H9 (cell line): ENCODE measurements around the gene NKAPL. TPM values are rescaled to one million over a fixed set of nuclear protein-coding genes. Genes with fewer than 3 reads are reported as not detected.

Experiments used
- DNase-seq: peaks from one replicate; pipeline ENCODE4 v3.0.0-alpha.2; 2017
- H2AFZ ChIP-seq: one replicate; pipeline ENCODE4 v1.6.1; 2013; ENCODE audit warnings: mild to moderate bottlenecking, low read length, control low read depth, moderate library complexity
- H2AK5ac ChIP-seq: 2 replicates; pipeline ENCODE4 v1.6.1; 2013; ENCODE audit warnings: low read length, control low read depth, mixed read lengths; ENCODE audit not compliant: insufficient read length
- H2BK120ac ChIP-seq: one replicate; pipeline ENCODE4 v1.6.1; 2013; ENCODE audit warnings: low read depth, mild to moderate bottlenecking, low read length, control low read depth, inconsistent platforms; ENCODE audit not compliant: poor library complexity, severe bottlenecking
- H2BK12ac ChIP-seq: 2 replicates; pipeline ENCODE4 v1.6.1; 2013; ENCODE audit warnings: low read length, control low read depth, mixed read lengths, low read depth; ENCODE audit not compliant: insufficient read length
- H2BK15ac ChIP-seq: 2 replicates; pipeline ENCODE4 v1.6.1; 2013; ENCODE audit warnings: low read depth, low read length, control low read depth
- H2BK20ac ChIP-seq: one replicate; pipeline ENCODE4 v1.6.1; 2013; ENCODE audit warnings: low read depth, mild to moderate bottlenecking, low read length, control low read depth, inconsistent platforms; ENCODE audit not compliant: poor library complexity, severe bottlenecking
- H2BK5ac ChIP-seq: 2 replicates; pipeline ENCODE4 v1.6.1; 2013; ENCODE audit warnings: low read length, control low read depth, mixed read lengths; ENCODE audit not compliant: insufficient read length
- H3K14ac ChIP-seq: 2 replicates; pipeline ENCODE4 v1.6.1; 2013; ENCODE audit warnings: low read length, control low read depth; ENCODE audit not compliant: insufficient read depth
- H3K18ac ChIP-seq: 2 replicates; pipeline ENCODE4 v1.6.1; 2013; ENCODE audit warnings: low read depth, mild to moderate bottlenecking, mixed read lengths, low read length, control low read depth; ENCODE audit not compliant: insufficient read length
- H3K23ac ChIP-seq: 2 replicates; pipeline ENCODE4 v1.6.1; 2013; ENCODE audit warnings: low read length, control low read depth, mixed read lengths, low read depth; ENCODE audit not compliant: insufficient read length
- H3K23me2 ChIP-seq: 2 replicates; pipeline ENCODE4 v1.6.1; 2013; ENCODE audit warnings: low read depth, mild to moderate bottlenecking, mixed read lengths, low read length, control low read depth; ENCODE audit not compliant: insufficient read length, poor library complexity, severe bottlenecking
- H3K27ac ChIP-seq: 2 replicates; pipeline ENCODE4 v1.5.1; 2013; ENCODE audit warnings: low read length, control low read depth, mixed read lengths, low read depth; ENCODE audit not compliant: insufficient read length
- H3K27me3 ChIP-seq: 2 replicates; pipeline ENCODE4 v1.6.1; 2013; ENCODE audit warnings: low read length, control low read depth, inconsistent platforms; ENCODE audit not compliant: insufficient read depth
- H3K4ac ChIP-seq: 2 replicates; pipeline ENCODE4 v1.6.1; 2013; ENCODE audit warnings: low read depth, mild to moderate bottlenecking, control low read depth, inconsistent platforms, low read length, moderate library complexity
- H3K4me1 ChIP-seq: 2 replicates; pipeline ENCODE4 v1.6.1; 2013; ENCODE audit warnings: low read length, control low read depth, inconsistent platforms; ENCODE audit not compliant: insufficient read depth
- H3K4me2 ChIP-seq: 2 replicates; pipeline ENCODE4 v1.6.1; 2013; ENCODE audit warnings: low read length, control low read depth, mixed read lengths; ENCODE audit not compliant: insufficient read length, insufficient read depth
- H3K56ac ChIP-seq: 2 replicates; pipeline ENCODE4 v1.6.1; 2013; ENCODE audit warnings: low read depth, mild to moderate bottlenecking, mixed read lengths, low read length, control low read depth; ENCODE audit not compliant: insufficient read length
- H3K79me1 ChIP-seq: 2 replicates; pipeline ENCODE4 v1.6.1; 2013; ENCODE audit warnings: low read depth, mild to moderate bottlenecking, moderate library complexity, low read length, control low read depth, inconsistent platforms; ENCODE audit not compliant: insufficient read depth, poor library complexity, severe bottlenecking
- H3K79me2 ChIP-seq: 2 replicates; pipeline ENCODE4 v1.6.1; 2013; ENCODE audit warnings: low read length, control low read depth, inconsistent platforms; ENCODE audit not compliant: insufficient read depth
- H3K9ac ChIP-seq: 2 replicates; pipeline ENCODE4 v1.6.1; 2013; ENCODE audit warnings: low read length, control low read depth, mixed read lengths; ENCODE audit not compliant: insufficient read length; ENCODE audit errors: extremely low read depth
- H3K9me3 ChIP-seq: one replicate; pipeline ENCODE4 v1.6.1; 2013; ENCODE audit warnings: low read depth, low read length, inconsistent platforms; ENCODE audit not compliant: control insufficient read depth
- H3T11ph ChIP-seq: one replicate; pipeline ENCODE4 v1.6.1; 2013; ENCODE audit warnings: mild to moderate bottlenecking, low read length, control low read depth, inconsistent platforms
- H4K20me1 ChIP-seq: one replicate; pipeline ENCODE4 v1.6.1; 2013; ENCODE audit not compliant: control insufficient read depth, insufficient read length, insufficient read depth
- H4K5ac ChIP-seq: 2 replicates; pipeline ENCODE4 v1.6.1; 2013; ENCODE audit warnings: low read depth, mild to moderate bottlenecking, mixed read lengths, low read length, control low read depth; ENCODE audit not compliant: insufficient read length
- H4K8ac ChIP-seq: replicated peaks from 2 replicates; pipeline ENCODE4 v1.6.1; 2013; ENCODE audit warnings: low read length, control low read depth, mixed read lengths, low read depth; ENCODE audit not compliant: insufficient read length
- H4K91ac ChIP-seq: 2 replicates; pipeline ENCODE4 v1.6.1; 2013; ENCODE audit warnings: low read depth, mild to moderate bottlenecking, moderate library complexity, mixed read lengths, low read length, control low read depth; ENCODE audit not compliant: insufficient read length
- H3K27ac Mint-ChIP-seq, 3 experiments: 2 replicates in 2 of 3; 3 replicates in 1 of 3; pipeline ENCODE4 v1.8.0; 2020 to 2021; ENCODE audit warnings: mixed read lengths in 3 of 3, mild to moderate bottlenecking in 1 of 3, moderate library complexity in 1 of 3
- H3K27me3 Mint-ChIP-seq: 2 replicates; pipeline ENCODE4 v1.8.0; 2021; ENCODE audit warnings: low read depth, mild to moderate bottlenecking, moderate library complexity, mixed read lengths
- H3K36me3 Mint-ChIP-seq, 3 experiments: 2 replicates in 2 of 3; 3 replicates in 1 of 3; pipeline ENCODE4 v1.8.0; 2020 to 2021; ENCODE audit warnings: low read depth in 3 of 3, mixed read lengths in 3 of 3; ENCODE audit not compliant: insufficient read depth in 1 of 3
- H3K4me1 Mint-ChIP-seq, 2 experiments: 2 replicates each; pipeline ENCODE4 v1.8.0; 2020; ENCODE audit warnings: mixed read lengths in 2 of 2
- H3K4me3 Mint-ChIP-seq, 2 experiments: 2 replicates in 1 of 2; 3 replicates in 1 of 2; pipeline ENCODE4 v1.8.0; 2020 to 2021; ENCODE audit warnings: mild to moderate bottlenecking in 2 of 2, mixed read lengths in 2 of 2, moderate library complexity in 1 of 2
- H3K9me3 Mint-ChIP-seq, 2 experiments: 2 replicates in 1 of 2; 3 replicates in 1 of 2; pipeline ENCODE4 v1.8.0; 2020; ENCODE audit warnings: mild to moderate bottlenecking in 2 of 2, mixed read lengths in 2 of 2, moderate library complexity in 1 of 2
- CTCF ChIP-seq: fragments of 200-600 bp; sonication (generic); conservative IDR thresholded peaks from 3 replicates; pipeline ENCODE4 v1.8.0; 2021; ENCODE audit warnings: antibody characterized with exemption, mild to moderate bottlenecking
- WGBS: extraction: QIAGEN DNeasy Blood & Tissue Kit; methylation state at CpG from one replicate; pipeline ENCODE4 v1.1.7; 2013; ENCODE audit warnings: missing lambda C conversion rate, low lambda C conversion rate, mixed read lengths; ENCODE audit not compliant: insufficient read length; ENCODE audit errors: extremely low coverage; 5-methylcytosine and 5-hydroxymethylcytosine counted together
- total RNA-seq: library from RNA; stranded (reverse); gene quantifications from 2 replicates; pipeline ENCODE4 v1.2.1, GENCODE V29; 2021

The NKAPL gene
- total RNA-seq, 1 experiment from 2014 or later = not detected

GRCh38 chr6:28266563-28266961 lies 7.5 kb downstream of the NKAPL start:
- peaks cover 0 to 3% of the 10 kb centered on the region in 2 experiments; a peak in 2 of 4 replicates for H3K4me1 Mint-ChIP-seq
- H2BK120ac ChIP-seq = no peak overlapping the region
- H3K23me2 ChIP-seq = peaks cover 4% of the 10 kb centered on the region
- H4K91ac ChIP-seq = no peak overlapping the region
- H3T11ph ChIP-seq = no peak overlapping the region
- no peak overlapping the region for H2BK20ac ChIP-seq
- peak overlapping the region; percentile 48 for H3K27ac ChIP-seq
- H3K23ac ChIP-seq = no peak overlapping the region
- no peaks in the 10 kb centered on the region for H4K20me1 ChIP-seq
- H2AFZ ChIP-seq = peak overlapping the region; percentile 84
- H3K9me3 Mint-ChIP-seq = no peaks in the 10 kb centered on the region
- no peak overlapping the region for H3K4ac ChIP-seq
- no peak overlapping the region for H3K4me3 Mint-ChIP-seq
- no peak for DNase-seq
- H2AK5ac ChIP-seq = no peak overlapping the region
- no peaks in the 10 kb centered on the region for H3K9me3 ChIP-seq
- no peak overlapping the region for H3K27ac Mint-ChIP-seq
- H2BK15ac ChIP-seq = no peak overlapping the region
- no peak overlapping the region for H4K8ac ChIP-seq
- no peak overlapping the region for H2BK12ac ChIP-seq
- no peaks in the 10 kb centered on the region for H3K79me1 ChIP-seq
- no peak overlapping the region for H4K5ac ChIP-seq
- H3K14ac ChIP-seq = no peak overlapping the region
- H3K27me3 ChIP-seq = no peaks in the 10 kb centered on the region
- WGBS = no CpG with 5 or more reads among the region's 5 CpGs
- H2BK5ac ChIP-seq = no peak overlapping the region
- peaks cover 6% of the 10 kb centered on the region for H3K27me3 Mint-ChIP-seq
- peak overlapping the region; percentile 66 for H3K4me2 ChIP-seq
- no peak for TF ChIP-seq CTCF
- peak overlapping the region; percentile 54 for H3K9ac ChIP-seq
- H3K79me2 ChIP-seq = no peaks in the 10 kb centered on the region; the same call in 1 of the 2 replicates
- no peak overlapping the region for H3K18ac ChIP-seq
- no peak overlapping the region for H3K56ac ChIP-seq
- no peaks in the 10 kb centered on the region for H3K4me1 ChIP-seq
- no peaks in the 10 kb centered on the region for H3K36me3 Mint-ChIP-seq
